Thymus (tissue), 11 donors: Measurements from ENCODE around the gene INHBB. TPM values are rescaled to one million over a fixed set of nuclear protein-coding genes. Genes with fewer than 3 reads are reported as not detected.

Experiments used
- DNase-seq, 9 donors: peaks; one replicate each; pipeline ENCODE4 v3.0.0-alpha.2; 2013; ENCODE audit warnings: low spot score in 9 of 9, low read depth in 6 of 9, missing footprints in 1 of 9
- H3K27ac ChIP-seq, 2 donors: one replicate each; pipeline ENCODE4 v1.5.1; 2013; ENCODE audit warnings: control low read depth in 1 of 2, low read depth in 1 of 2, low read length in 1 of 2, mild to moderate bottlenecking in 1 of 2, moderate library complexity in 1 of 2
- H3K27me3 ChIP-seq, 2 donors: one replicate each; pipeline ENCODE4 v1.5.1; 2013; ENCODE audit warnings: low read length in 1 of 2; ENCODE audit not compliant: control insufficient read depth in 2 of 2, insufficient read depth in 1 of 2
- H3K36me3 ChIP-seq, 2 donors: one replicate each; pipeline ENCODE4 v1.5.1; 2013; ENCODE audit warnings: low read length in 1 of 2, mild to moderate bottlenecking in 1 of 2, moderate library complexity in 1 of 2; ENCODE audit not compliant: control insufficient read depth in 2 of 2, insufficient read depth in 2 of 2
- H3K4me1 ChIP-seq, 2 donors: one replicate each; pipeline ENCODE4 v1.5.1; 2013; ENCODE audit warnings: low read length in 2 of 2; ENCODE audit not compliant: control insufficient read depth in 2 of 2, insufficient read depth in 2 of 2
- H3K4me3 ChIP-seq, 2 donors: one replicate each; pipeline ENCODE4 v1.5.1; 2013; ENCODE audit warnings: low read length in 2 of 2, control low read depth in 1 of 2, mild to moderate bottlenecking in 1 of 2
- H3K9me3 ChIP-seq, 2 donors: one replicate each; pipeline ENCODE4 v1.5.1; 2013; ENCODE audit warnings: low read length in 1 of 2, mild to moderate bottlenecking in 1 of 2; ENCODE audit not compliant: control insufficient read depth in 2 of 2, insufficient read depth in 1 of 2
- WGBS: extraction: QIAGEN DNeasy Blood & Tissue Kit; methylation state at CpG from one replicate; pipeline ENCODE4 v1.1.7; 2013; 5-methylcytosine and 5-hydroxymethylcytosine counted together
- polyA plus RNA-seq: library from polyadenylated mRNA; stranded (reverse); fragments of 200-250 nt; gene quantifications from one replicate; pipeline ENCODE4 v1.2.3, GENCODE V29; 2013
- total RNA-seq: library from RNA; stranded (reverse); fragments of 120-200 nt; gene quantifications from one replicate; pipeline ENCODE4 v1.2.4, GENCODE V29; 2013
- donor health status: healthy.

Gene INHBB
- total and polyA plus RNA-seq, 2 donors = 0.09 to 9.0 TPM

DNA sequence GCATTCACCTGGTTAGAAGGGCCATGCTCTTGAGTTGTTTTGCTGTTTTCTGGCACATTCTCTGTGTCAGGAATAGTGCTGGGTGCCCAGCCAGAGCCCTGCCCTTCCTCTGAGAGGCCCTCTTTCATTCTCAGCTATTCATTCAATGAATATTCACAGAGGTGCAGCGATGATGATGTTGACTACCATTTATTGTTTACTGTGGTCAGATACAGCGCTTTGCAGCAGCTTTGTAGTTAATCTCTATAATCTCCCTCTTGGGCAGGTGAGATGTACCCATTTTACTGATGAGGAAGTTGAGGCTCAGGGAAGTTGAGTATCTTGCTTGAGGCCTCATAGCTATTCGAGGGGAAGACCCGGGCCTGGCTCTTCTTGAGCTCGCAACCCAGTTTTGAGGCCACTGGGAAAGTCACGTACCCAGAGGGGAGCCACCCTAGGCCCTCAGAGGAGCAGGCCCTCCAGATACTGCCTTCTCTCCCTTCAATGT is 9.9 kb downstream of the INHBB start:
- Histone ChIP-seq H3K27me3 (peaks cover 0 to 54% of the 10 kb centered on the region in 2 donors), H3K4me3 (no peak overlapping the region), H3K36me3 (no peaks in the 10 kb centered on the region), H3K4me1 (no peaks in the 10 kb centered on the region), H3K9me3 (peaks cover 0 to 2% of the 10 kb centered on the region in 2 donors), H3K27ac (no peak overlapping the region)
- DNase-seq = no peak
- 96% methylated on average over 6 of the region's 6 CpGs for WGBS

DNA sequence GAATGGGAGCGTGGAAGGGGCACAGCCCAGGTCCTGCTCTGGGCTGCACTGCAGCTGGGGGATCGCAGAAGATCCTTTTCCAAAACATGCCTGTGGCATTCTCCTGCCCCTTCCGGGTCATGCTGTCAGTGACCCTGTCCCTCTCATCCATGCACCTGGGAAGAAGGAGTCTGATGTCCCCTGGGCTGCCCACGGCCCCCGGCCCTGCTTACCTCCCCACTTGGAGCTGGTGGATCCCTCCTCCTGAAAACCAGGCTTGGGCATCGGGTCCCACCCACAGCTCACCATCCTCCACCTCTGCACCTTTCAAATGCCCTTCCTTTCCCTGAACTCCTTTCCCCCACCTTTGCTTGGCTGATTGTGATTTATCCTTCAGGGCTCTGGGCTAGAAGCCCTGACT is 11.8 kb downstream of the INHBB start:
- Histone ChIP-seq H3K27me3 (peaks cover 0 to 39% of the 10 kb centered on the region in 2 donors), H3K27ac (no peak overlapping the region), H3K4me1 (no peaks in the 10 kb centered on the region), H3K36me3 (no peaks in the 10 kb centered on the region), H3K9me3 (peaks cover 0 to 2% of the 10 kb centered on the region in 2 donors), H3K4me3 (no peak overlapping the region)
- WGBS = 83% methylated on average over 6 of the region's 6 CpGs
- DNase-seq = no peak

DNA sequence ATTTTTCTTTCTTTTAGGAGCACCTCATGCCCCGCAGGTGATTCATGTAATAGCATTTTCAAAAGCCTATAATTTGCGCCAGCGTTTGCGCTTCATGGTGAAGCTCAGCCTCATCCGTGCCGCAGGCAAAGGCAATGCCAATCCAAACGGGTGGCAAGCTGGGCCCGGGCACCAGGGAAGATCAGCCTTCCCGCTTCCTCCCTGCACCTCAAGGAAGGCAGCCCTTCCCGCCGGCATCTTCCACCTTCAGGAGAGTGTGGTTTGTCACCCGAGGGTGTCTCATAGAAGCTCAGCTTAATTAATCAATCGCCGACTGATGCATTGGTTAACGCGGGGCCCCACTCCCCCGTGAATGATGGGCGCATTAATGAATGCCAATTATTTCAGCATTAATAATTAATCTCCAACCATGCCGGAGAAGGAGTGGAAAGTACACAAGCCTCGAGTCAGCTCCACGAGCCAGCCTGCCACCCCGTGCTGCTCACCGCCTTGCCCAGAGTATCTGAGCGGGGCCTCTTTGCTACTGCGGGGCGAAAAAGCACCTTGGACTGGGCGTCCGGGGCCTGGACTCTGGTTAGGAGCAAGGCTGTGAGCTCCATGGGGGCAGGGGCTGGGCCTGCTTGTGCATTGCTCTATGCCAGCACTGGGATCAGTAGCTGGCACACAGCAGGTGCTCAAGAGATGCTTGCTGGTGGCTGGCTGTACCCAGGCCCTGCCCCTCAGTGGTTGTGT is 13.0 kb downstream of the INHBB start:
- Histone ChIP-seq H3K9me3 (peaks cover 0 to 2% of the 10 kb centered on the region in 2 donors), H3K36me3 (no peaks in the 10 kb centered on the region), H3K27ac (no peak overlapping the region), H3K27me3 (peaks cover 0 to 30% of the 10 kb centered on the region in 2 donors), H3K4me3 (no peak overlapping the region), H3K4me1 (no peaks in the 10 kb centered on the region)
- no peak for DNase-seq
- 95% methylated on average over 28 of the region's 28 CpGs for WGBS

DNA sequence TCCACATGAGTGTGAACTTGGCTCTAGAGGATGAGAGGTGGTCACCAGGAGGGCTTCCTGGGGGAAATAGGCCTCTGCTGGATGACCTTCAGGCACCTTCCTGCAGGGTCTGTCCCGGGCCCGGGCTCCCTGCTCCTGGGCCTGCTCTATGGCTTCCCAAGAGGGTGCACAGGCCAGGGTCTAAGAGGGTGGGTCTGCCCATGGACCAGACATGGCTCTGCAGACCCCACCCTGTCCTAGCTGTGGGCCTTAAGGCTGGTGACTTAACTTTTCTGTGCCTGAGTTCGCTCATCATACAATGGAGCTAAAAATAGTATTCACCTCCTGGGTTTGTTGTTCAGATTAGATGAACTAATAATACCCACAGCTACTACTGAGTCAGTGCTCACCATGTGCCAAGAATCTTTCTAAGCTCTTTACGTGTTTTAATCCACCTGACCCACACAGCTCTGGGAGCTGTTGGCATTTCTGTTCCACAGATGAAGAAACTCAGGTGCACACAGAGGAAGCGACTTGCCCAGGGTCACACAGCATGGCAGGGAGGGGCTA is 14.4 kb downstream of the INHBB start:
- WGBS = 95% methylated on average over 5 of the region's 5 CpGs
- H3K4me1 ChIP-seq = no peaks in the 10 kb centered on the region
- no peak for DNase-seq
- peaks cover 0 to 2% of the 10 kb centered on the region in 2 donors for H3K9me3 ChIP-seq
- peaks cover 0 to 22% of the 10 kb centered on the region in 2 donors for H3K27me3 ChIP-seq
- no peak overlapping the region for H3K4me3 ChIP-seq
- H3K27ac ChIP-seq = no peak overlapping the region
- no peaks in the 10 kb centered on the region for H3K36me3 ChIP-seq

DNA sequence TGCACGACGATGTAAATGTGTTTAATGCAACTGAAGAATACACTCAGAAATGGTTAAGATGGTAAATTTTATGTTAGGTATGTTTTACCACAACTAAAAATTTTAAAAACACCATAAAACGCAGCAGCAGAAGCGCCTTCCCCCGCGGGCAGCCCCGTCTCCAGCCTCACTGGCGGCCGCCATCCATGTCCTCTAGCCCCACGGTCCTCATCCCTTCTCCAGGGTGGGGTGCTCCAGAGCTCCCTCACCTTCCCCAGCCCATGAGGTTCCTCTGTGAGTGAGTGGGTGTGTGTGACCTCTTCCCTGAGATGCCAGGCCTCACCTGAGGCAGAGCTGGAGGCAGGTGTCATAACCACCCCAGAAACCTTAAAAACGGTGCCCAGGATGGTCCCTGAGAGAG is 17.0 kb downstream of the INHBB start:
- no peak for DNase-seq
- Histone ChIP-seq H3K4me3 (no peak overlapping the region), H3K4me1 (no peaks in the 10 kb centered on the region), H3K27ac (no peak overlapping the region), H3K9me3 (peaks cover 0 to 2% of the 10 kb centered on the region in 2 donors), H3K27me3 (peaks cover 0 to 4% of the 10 kb centered on the region in 2 donors), H3K36me3 (no peaks in the 10 kb centered on the region)
- WGBS = 96% methylated on average over 11 of the region's 11 CpGs

DNA sequence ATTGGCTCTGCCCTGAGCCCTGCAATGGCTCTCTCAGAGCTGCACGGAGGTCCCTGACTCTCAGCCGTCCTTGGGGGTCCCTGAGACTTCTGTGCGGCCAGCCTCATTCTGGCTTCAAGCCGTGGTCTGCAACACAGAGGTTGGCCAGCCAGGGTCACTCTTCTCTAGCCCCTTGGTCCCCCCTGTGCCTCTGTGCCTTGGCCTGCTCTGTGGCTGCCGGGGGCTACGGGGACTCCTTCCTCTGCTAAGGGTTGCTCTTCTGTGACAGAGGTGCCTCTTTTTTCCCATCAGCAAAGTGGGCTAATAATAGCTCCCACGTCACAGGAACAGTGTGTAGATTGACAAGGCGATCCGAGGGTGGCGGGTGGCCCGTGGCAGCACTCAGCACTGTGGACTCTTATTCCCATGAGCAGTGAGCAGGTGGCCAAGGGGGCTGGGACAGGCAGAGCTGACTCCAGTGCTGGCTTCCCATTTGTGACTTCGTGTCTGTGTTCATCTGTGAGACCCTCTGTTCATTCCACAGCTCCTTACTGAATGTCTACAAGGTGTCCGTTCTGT is 19.4 kb downstream of the INHBB start:
- Histone ChIP-seq H3K4me3 (no peak overlapping the region), H3K4me1 (no peaks in the 10 kb centered on the region), H3K36me3 (no peaks in the 10 kb centered on the region), H3K9me3 (no peaks in the 10 kb centered on the region), H3K27me3 (no peaks in the 10 kb centered on the region), H3K27ac (no peak overlapping the region)
- no peak for DNase-seq
- WGBS = 85% methylated on average over 13 of the region's 13 CpGs

DNA sequence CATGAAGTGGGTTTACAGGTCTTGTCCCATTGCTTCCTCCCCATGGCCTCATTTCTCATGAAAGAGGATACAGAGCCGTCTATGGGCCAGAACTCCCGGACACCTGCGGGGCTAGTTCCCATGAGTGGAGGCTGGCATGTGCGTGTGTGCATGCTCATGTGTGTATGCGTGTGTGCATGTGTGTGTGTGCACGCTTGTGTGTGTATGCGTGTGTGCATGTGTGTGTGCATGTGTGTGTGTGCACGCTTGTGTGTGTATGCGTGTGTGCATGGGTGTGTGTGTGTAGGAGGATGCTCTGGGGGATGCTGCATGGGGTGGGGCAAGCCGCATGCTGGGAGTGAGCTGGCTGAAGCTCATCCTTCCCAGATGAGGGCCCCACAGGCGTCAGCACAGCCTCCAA is 20.8 kb downstream of the INHBB start:
- Histone ChIP-seq H3K36me3 (no peaks in the 10 kb centered on the region), H3K9me3 (no peaks in the 10 kb centered on the region), H3K4me1 (no peaks in the 10 kb centered on the region), H3K27me3 (no peaks in the 10 kb centered on the region), H3K4me3 (no peak overlapping the region), H3K27ac (no peak overlapping the region)
- no peak for DNase-seq
- WGBS = 97% methylated on average over 11 of the region's 11 CpGs

DNA sequence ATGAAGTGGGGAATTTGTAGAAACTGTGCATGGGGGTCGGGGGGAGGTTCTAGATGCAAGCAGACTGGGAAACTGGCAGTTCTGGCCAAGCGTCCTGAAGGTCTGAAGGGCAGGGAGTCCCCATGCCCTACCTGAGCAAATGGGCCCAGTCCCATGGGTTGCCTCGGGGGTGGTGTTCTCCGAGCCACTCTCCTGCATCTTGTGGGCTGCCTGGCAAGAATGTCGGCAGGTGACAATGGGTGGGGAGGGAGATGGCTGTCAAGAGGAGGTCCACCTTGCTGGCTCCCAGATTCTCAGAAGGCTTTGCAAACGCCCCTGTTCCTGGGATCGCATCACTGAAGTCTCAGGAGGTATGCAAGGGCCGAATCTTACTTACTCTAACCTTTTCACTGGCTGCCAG is 21.3 kb downstream of the INHBB start:
- H3K4me3 ChIP-seq = no peak overlapping the region
- H3K27ac ChIP-seq = no peak overlapping the region
- no peaks in the 10 kb centered on the region for H3K9me3 ChIP-seq
- H3K27me3 ChIP-seq = no peaks in the 10 kb centered on the region
- no peaks in the 10 kb centered on the region for H3K36me3 ChIP-seq
- WGBS = 92% methylated on average over 8 of the region's 8 CpGs
- H3K4me1 ChIP-seq = no peaks in the 10 kb centered on the region
- DNase-seq = no peak

DNA sequence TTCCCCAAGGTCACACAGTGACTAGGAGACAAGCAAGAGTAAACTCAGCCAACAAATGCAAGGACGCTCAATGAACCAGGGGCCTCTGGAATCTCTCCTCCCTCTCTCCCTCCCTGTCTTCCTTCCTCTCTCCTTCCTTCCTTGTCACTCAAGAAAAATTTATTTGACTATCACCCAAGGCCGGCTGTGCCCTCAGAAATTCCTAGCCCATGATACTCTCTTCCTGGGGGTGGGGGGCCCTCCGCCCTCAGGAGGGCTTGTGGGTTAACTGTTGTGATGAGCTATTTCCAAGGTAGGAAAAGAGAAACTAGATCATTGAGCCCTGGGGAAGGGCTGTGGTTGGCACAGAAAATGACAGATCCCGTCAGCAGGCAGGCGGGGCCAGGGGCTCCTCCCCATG is 21.7 kb downstream of the INHBB start:
- no peaks in the 10 kb centered on the region for H3K4me1 ChIP-seq
- H3K36me3 ChIP-seq = no peaks in the 10 kb centered on the region
- 45% methylated on average over 5 of the region's 5 CpGs for WGBS
- H3K9me3 ChIP-seq = no peaks in the 10 kb centered on the region
- H3K4me3 ChIP-seq = no peak overlapping the region
- DNase-seq = no peak
- no peaks in the 10 kb centered on the region for H3K27me3 ChIP-seq
- no peak overlapping the region for H3K27ac ChIP-seq
